ENCODE measurements around the gene SVBP.

SVBP gene

GRCh38 chr1:42806171-42806570 is 11.0 kb downstream of the SVBP start:
- Histone ChIP-seq H3K4me3 (IDR thresholded peaks at IDR 0.05; ENCODE audit: insufficient read depth, low read depth, low read length) (no peak overlapping the region), H3K4me2 (no peak overlapping the region), H4K20me1 (ENCODE audit: insufficient read depth) (no peaks in the 10 kb centered on the region), H3K36me3 (ENCODE audit: insufficient read depth) (no peaks in the 10 kb centered on the region), H3K27ac (no peak overlapping the region), H3K79me2 (ENCODE audit: insufficient read depth, low read depth) (no peaks in the 10 kb centered on the region), H3K27me3 (ENCODE audit: insufficient read depth, low read depth) (no peaks in the 10 kb centered on the region), H3K9ac (no peak overlapping the region), H3K4me1 (ENCODE audit: low read depth, poor library complexity, severe bottlenecking) (no peaks in the 10 kb centered on the region), H2AFZ (ENCODE audit: low read depth) (no peak overlapping the region)
- no peak for TF ChIP-seq CTCF (conservative IDR thresholded peaks at IDR 0.05; ENCODE audit: low read depth, low read length)

GRCh38 chr1:42801832-42802473 is 15.2 kb downstream of the SVBP start:
- Histone ChIP-seq H3K27ac (no peak overlapping the region), H3K79me2 (ENCODE audit: insufficient read depth, low read depth) (no peaks in the 10 kb centered on the region), H3K36me3 (ENCODE audit: insufficient read depth) (no peaks in the 10 kb centered on the region), H3K4me2 (no peak overlapping the region), H3K4me3 (IDR thresholded peaks at IDR 0.05; ENCODE audit: insufficient read depth, low read depth, low read length) (no peak overlapping the region), H3K4me1 (ENCODE audit: low read depth, poor library complexity, severe bottlenecking) (no peaks in the 10 kb centered on the region), H4K20me1 (ENCODE audit: insufficient read depth) (no peaks in the 10 kb centered on the region), H3K27me3 (ENCODE audit: insufficient read depth, low read depth) (no peaks in the 10 kb centered on the region), H3K9ac (no peak overlapping the region), H2AFZ (ENCODE audit: low read depth) (no peak overlapping the region)
- TF ChIP-seq CTCF (conservative IDR thresholded peaks at IDR 0.05; ENCODE audit: low read depth, low read length) = no peak

- no peaks in the 10 kb centered on the region for H3K79me2 ChIP-seq (ENCODE audit: insufficient read depth, low read depth)
- H3K4me2 ChIP-seq = no peak overlapping the region
- no peak overlapping the region for H3K27ac ChIP-seq
- H3K4me3 ChIP-seq (IDR thresholded peaks at IDR 0.05; ENCODE audit: insufficient read depth, low read depth, low read length) = no peak overlapping the region
- H3K27me3 ChIP-seq (ENCODE audit: insufficient read depth, low read depth) = no peaks in the 10 kb centered on the region
- H3K4me1 ChIP-seq (ENCODE audit: low read depth, poor library complexity, severe bottlenecking) = no peaks in the 10 kb centered on the region
- TF ChIP-seq CTCF (conservative IDR thresholded peaks at IDR 0.05; ENCODE audit: low read depth, low read length) = no peak
- H3K36me3 ChIP-seq (ENCODE audit: insufficient read depth) = no peaks in the 10 kb centered on the region
- H4K20me1 ChIP-seq (ENCODE audit: insufficient read depth) = no peaks in the 10 kb centered on the region
- H2AFZ ChIP-seq (ENCODE audit: low read depth) = no peak overlapping the region
- H3K9ac ChIP-seq = no peak overlapping the region
Measured at GRCh38 chr1:42797979-42798378, 19.2 kb downstream of the SVBP start.

- Histone ChIP-seq H3K79me2 (ENCODE audit: insufficient read depth, low read depth) (no peaks in the 10 kb centered on the region), H3K4me1 (ENCODE audit: low read depth, poor library complexity, severe bottlenecking) (no peaks in the 10 kb centered on the region), H3K36me3 (ENCODE audit: insufficient read depth) (no peaks in the 10 kb centered on the region), H4K20me1 (ENCODE audit: insufficient read depth) (no peaks in the 10 kb centered on the region), H3K27ac (no peak overlapping the region), H3K4me2 (no peak overlapping the region), H3K9ac (no peak overlapping the region), H2AFZ (ENCODE audit: low read depth) (no peak overlapping the region), H3K4me3 (IDR thresholded peaks at IDR 0.05; ENCODE audit: insufficient read depth, low read depth, low read length) (no peak overlapping the region), H3K27me3 (ENCODE audit: insufficient read depth, low read depth) (no peaks in the 10 kb centered on the region)
- TF ChIP-seq CTCF (conservative IDR thresholded peaks at IDR 0.05; ENCODE audit: low read depth, low read length) = no peak
Measured at GRCh38 chr1:42797414-42797813, 19.8 kb downstream of the SVBP start.

All from KMS-11 (cell line).